ENCODE results near the gene LZTS3. TPM values are rescaled to one million over a fixed set of nuclear protein-coding genes. Genes with fewer than 3 reads are reported as not detected.
A peak's percentile ranks its signal among the peaks of the same experiment; 100 is the strongest.

The LZTS3 gene
- total and polyA plus RNA-seq, 10 donors: 0.64 to 5.5 (median 1.8) TPM

GRCh38 chr20:3174442-3175261 is 1.3 kb upstream of the LZTS3 start:
- DNase-seq: no peak
- H3K27me3 ChIP-seq (replicated peaks in 1 of 7): peaks cover 0 to 36% (median 23%) of the 10 kb centered on the region in 7 donors

GRCh38 chr20:3173610-3174441 is 477 bp upstream of the LZTS3 start:
- intact Hi-C loops (cut with DNase I; ENCODE audit: low total_unique reads): no loop called here
- no peaks in the 10 kb centered on the region for H3K36me3 ChIP-seq
- peak overlapping the region in 4 of 8 donors; percentile 51 to 86 (median 70) for H3K27ac ChIP-seq
- H3K27me3 ChIP-seq (replicated peaks in 1 of 7): peaks cover 0 to 40% (median 23%) of the 10 kb centered on the region in 7 donors
- peaks cover 0 to 28% (median 16%) of the 10 kb centered on the region in 6 donors for H3K4me1 ChIP-seq
- no peaks in the 10 kb centered on the region for H3K9me3 ChIP-seq
- DNase-seq: peak; percentile 97
- TF ChIP-seq POLR2A (IDR thresholded peaks at IDR 0.05) (no peak), POLR2AphosphoS5 (IDR thresholded peaks at IDR 0.05) (peak; percentile 4 to 72 (median 56)), CTCF (IDR thresholded peaks at IDR 0.05 in 8 of 11, conservative IDR thresholded peaks at IDR 0.05 in 3 of 11) (peak in 3 of 11 experiments; percentile 7 to 23 (median 18))
- WGBS, 5 donors: 0 to 3% (median 2%) methylated on average over 42 to 84 of the region's 84 CpGs
- peak overlapping the region; percentile 69 to 98 (median 82) for H3K4me3 ChIP-seq

More at GRCh38 chr20:3174442-3175261, 1.3 kb upstream of the LZTS3 start:
- Histone ChIP-seq H3K27ac (no peak overlapping the region), H3K4me1 (peaks cover 0 to 28% (median 16%) of the 10 kb centered on the region in 6 donors), H3K36me3 (no peaks in the 10 kb centered on the region), H3K9me3 (no peaks in the 10 kb centered on the region), H3K4me3 (peak overlapping the region; percentile 69 to 98 (median 82))
- intact Hi-C loops (cut with DNase I; ENCODE audit: low total_unique reads): no loop called here
- TF ChIP-seq POLR2AphosphoS5 (IDR thresholded peaks at IDR 0.05) (no peak), CTCF (IDR thresholded peaks at IDR 0.05 in 8 of 11, conservative IDR thresholded peaks at IDR 0.05 in 3 of 11) (no peak), POLR2A (IDR thresholded peaks at IDR 0.05) (no peak)
- 22 to 33% (median 29%) methylated on average over 13 of the region's 13 CpGs for WGBS, 5 donors

GRCh38 chr20:3172126-3172932 is 1.0 kb downstream of the LZTS3 start:
- DNase-seq: no peak
- Histone ChIP-seq H3K27me3 (replicated peaks in 1 of 7) (peaks cover 0 to 55% (median 37%) of the 10 kb centered on the region in 7 donors), H3K4me3 (peak overlapping the region in 6 of 8 donors; percentile 76 to 98 (median 82)), H3K4me1 (peaks cover 0 to 39% (median 20%) of the 10 kb centered on the region in 6 donors), H3K27ac (peak overlapping the region in 1 of 8 donors; percentile 67), H3K9me3 (no peaks in the 10 kb centered on the region), H3K36me3 (no peaks in the 10 kb centered on the region)
- TF ChIP-seq POLR2A (IDR thresholded peaks at IDR 0.05): no peak
- TF ChIP-seq CTCF (IDR thresholded peaks at IDR 0.05 in 8 of 11, conservative IDR thresholded peaks at IDR 0.05 in 3 of 11): no peak
- TF ChIP-seq POLR2AphosphoS5 (IDR thresholded peaks at IDR 0.05): no peak
- intact Hi-C loops (cut with DNase I; ENCODE audit: low total_unique reads): no loop called here
- 33 to 59% (median 46%) methylated on average over 2 to 5 of the region's 5 CpGs for WGBS, 5 donors

All from spleen (tissue), 11 donors.